ENCODE data around the gene IER3.

- TF ChIP-seq CTCF (IDR thresholded peaks at IDR 0.05 in 8 of 11, conservative IDR thresholded peaks at IDR 0.05 in 3 of 11) (peak; percentile 60 to 83 (median 78)), POLR2A (IDR thresholded peaks at IDR 0.05) (no peak)
Measured at GRCh38 chr6:30730601-30731435, 13.5 kb downstream of the IER3 start.

Measured in spleen (tissue), 7 donors.